GM18498 (cell line): ENCODE results near the gene ADAMTSL1.

Source experiments
- ATAC-seq: cut with Tn5 transposase; IDR thresholded peaks from one replicate; pipeline ENCODE4 v1.9.1; 2021; ENCODE audit warnings: mild to moderate bottlenecking, moderate library complexity; ENCODE audit not compliant: unreplicated experiment

ADAMTSL1 gene

GRCh38 chr9:18692268-18692667, 218.3 kb downstream of the ADAMTSL1 start:
- no peak for ATAC-seq

- no peak for ATAC-seq
Observed at GRCh38 chr9:18692962-18693361, 219.0 kb downstream of the ADAMTSL1 start.

- ATAC-seq: no peak
Observed at GRCh38 chr9:18694959-18695668, 221.2 kb downstream of the ADAMTSL1 start.

GRCh38 chr9:18698992-18699391, 225.0 kb downstream of the ADAMTSL1 start:
- no peak for ATAC-seq

GRCh38 chr9:18699764-18700163, 225.8 kb downstream of the ADAMTSL1 start:
- no peak for ATAC-seq

GRCh38 chr9:18700714-18701113, 226.8 kb downstream of the ADAMTSL1 start:
- no peak for ATAC-seq

- ATAC-seq: no peak
Observed at GRCh38 chr9:18703151-18703900, 229.4 kb downstream of the ADAMTSL1 start.

- ATAC-seq: no peak
Observed at GRCh38 chr9:18703901-18704379, 230.0 kb downstream of the ADAMTSL1 start.

GRCh38 chr9:18705796-18706392, 231.9 kb downstream of the ADAMTSL1 start:
- ATAC-seq: no peak

- no peak for ATAC-seq
Observed at GRCh38 chr9:18706648-18707047, 232.7 kb downstream of the ADAMTSL1 start.

GRCh38 chr9:18707061-18707461, 233.1 kb downstream of the ADAMTSL1 start:
- no peak for ATAC-seq

GRCh38 chr9:18707489-18708205, 233.7 kb downstream of the ADAMTSL1 start:
- no peak for ATAC-seq

GRCh38 chr9:18708429-18708828, 234.5 kb downstream of the ADAMTSL1 start:
- no peak for ATAC-seq

GRCh38 chr9:18710065-18710464, 236.1 kb downstream of the ADAMTSL1 start:
- ATAC-seq: no peak

- no peak for ATAC-seq
Observed at GRCh38 chr9:18717759-18718158, 243.8 kb downstream of the ADAMTSL1 start.

- no peak for ATAC-seq
Observed at GRCh38 chr9:18718393-18718792, 244.4 kb downstream of the ADAMTSL1 start.

- ATAC-seq: no peak
Observed at GRCh38 chr9:18718932-18719331, 245.0 kb downstream of the ADAMTSL1 start.

GRCh38 chr9:18720691-18721090, 246.7 kb downstream of the ADAMTSL1 start:
- no peak for ATAC-seq

GRCh38 chr9:18721267-18721994, 247.5 kb downstream of the ADAMTSL1 start:
- no peak for ATAC-seq

- ATAC-seq: no peak
Observed at GRCh38 chr9:18721995-18722310, 248.0 kb downstream of the ADAMTSL1 start.

- ATAC-seq: no peak
Observed at GRCh38 chr9:18722882-18723281, 248.9 kb downstream of the ADAMTSL1 start.
